ENCODE results near the gene SLC6A19. TPM values are rescaled to one million over a fixed set of nuclear protein-coding genes. Genes with fewer than 3 reads are reported as not detected.
A peak's percentile ranks its signal among the peaks of the same experiment; 100 is the strongest.

SLC6A19 gene
- total and polyA plus RNA-seq, 9 of the 15 experiments (the other 6 are each of a cell fraction or from before 2014, with no cell fraction given): 0.03 to 1.6 (median 0.59) TPM

GRCh38 chr5:1199340-1199648 is 2.1 kb upstream of the SLC6A19 start (continued):
- no peak for TF ChIP-seq RBM25 (IDR thresholded peaks at IDR 0.05; ENCODE audit: low read depth, low read length, severe bottlenecking)
- no peak for TF ChIP-seq ZNF133 (CRISPR knock-in tag; IDR thresholded peaks at IDR 0.05)
- TF ChIP-seq CREB3L1 (IDR thresholded peaks at IDR 0.05; ENCODE audit: borderline replicate concordance, low read depth): no peak
- TF ChIP-seq ARID2 (IDR thresholded peaks at IDR 0.05): peak; percentile 50; the same call in 1 of the 2 replicates
- no peak for TF ChIP-seq ZSCAN32 (CRISPR knock-in tag; IDR thresholded peaks at IDR 0.05)
- no peak for TF ChIP-seq HMBOX1 (IDR thresholded peaks at IDR 0.05)
- TF ChIP-seq, protein P1, sequence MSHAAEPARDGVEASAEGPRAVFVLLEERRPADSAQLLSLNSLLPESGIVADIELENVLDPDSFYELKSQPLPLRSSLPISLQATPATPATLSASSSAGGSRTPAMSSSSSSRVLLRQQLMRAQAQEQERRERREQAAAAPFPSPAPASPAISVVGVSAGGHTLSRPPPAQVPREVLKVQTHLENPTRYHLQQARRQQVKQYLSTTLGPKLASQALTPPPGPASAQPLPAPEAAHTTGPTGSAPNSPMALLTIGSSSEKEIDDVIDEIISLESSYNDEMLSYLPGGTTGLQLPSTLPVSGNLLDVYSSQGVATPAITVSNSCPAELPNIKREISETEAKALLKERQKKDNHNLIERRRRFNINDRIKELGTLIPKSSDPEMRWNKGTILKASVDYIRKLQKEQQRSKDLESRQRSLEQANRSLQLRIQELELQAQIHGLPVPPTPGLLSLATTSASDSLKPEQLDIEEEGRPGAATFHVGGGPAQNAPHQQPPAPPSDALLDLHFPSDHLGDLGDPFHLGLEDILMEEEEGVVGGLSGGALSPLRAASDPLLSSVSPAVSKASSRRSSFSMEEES (CRISPR knock-in tag; IDR thresholded peaks at IDR 0.05): no peak
- TF ChIP-seq NR2C2 (CRISPR knock-in tag; IDR thresholded peaks at IDR 0.05): no peak
- TF ChIP-seq NR2C2 (tag; IDR thresholded peaks at IDR 0.05): no peak
- TF ChIP-seq ILF3 (IDR thresholded peaks at IDR 0.05; ENCODE audit: borderline replicate concordance): no peak
- TF ChIP-seq, protein P2, sequence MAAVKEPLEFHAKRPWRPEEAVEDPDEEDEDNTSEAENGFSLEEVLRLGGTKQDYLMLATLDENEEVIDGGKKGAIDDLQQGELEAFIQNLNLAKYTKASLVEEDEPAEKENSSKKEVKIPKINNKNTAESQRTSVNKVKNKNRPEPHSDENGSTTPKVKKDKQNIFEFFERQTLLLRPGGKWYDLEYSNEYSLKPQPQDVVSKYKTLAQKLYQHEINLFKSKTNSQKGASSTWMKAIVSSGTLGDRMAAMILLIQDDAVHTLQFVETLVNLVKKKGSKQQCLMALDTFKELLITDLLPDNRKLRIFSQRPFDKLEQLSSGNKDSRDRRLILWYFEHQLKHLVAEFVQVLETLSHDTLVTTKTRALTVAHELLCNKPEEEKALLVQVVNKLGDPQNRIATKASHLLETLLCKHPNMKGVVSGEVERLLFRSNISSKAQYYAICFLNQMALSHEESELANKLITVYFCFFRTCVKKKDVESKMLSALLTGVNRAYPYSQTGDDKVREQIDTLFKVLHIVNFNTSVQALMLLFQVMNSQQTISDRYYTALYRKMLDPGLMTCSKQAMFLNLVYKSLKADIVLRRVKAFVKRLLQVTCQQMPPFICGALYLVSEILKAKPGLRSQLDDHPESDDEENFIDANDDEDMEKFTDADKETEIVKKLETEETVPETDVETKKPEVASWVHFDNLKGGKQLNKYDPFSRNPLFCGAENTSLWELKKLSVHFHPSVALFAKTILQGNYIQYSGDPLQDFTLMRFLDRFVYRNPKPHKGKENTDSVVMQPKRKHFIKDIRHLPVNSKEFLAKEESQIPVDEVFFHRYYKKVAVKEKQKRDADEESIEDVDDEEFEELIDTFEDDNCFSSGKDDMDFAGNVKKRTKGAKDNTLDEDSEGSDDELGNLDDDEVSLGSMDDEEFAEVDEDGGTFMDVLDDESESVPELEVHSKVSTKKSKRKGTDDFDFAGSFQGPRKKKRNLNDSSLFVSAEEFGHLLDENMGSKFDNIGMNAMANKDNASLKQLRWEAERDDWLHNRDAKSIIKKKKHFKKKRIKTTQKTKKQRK (IDR thresholded peaks at IDR 0.05; ENCODE audit: borderline replicate concordance, low read depth, low read length): no peak
- no peak for TF ChIP-seq HDGF (IDR thresholded peaks at IDR 0.05)
- TF ChIP-seq RBM15 (IDR thresholded peaks at IDR 0.05; ENCODE audit: insufficient read depth, low read length): no peak
- no peak for TF ChIP-seq SAFB2 (IDR thresholded peaks at IDR 0.05; ENCODE audit: borderline replicate concordance, low read depth, low read length, severe bottlenecking)
- TF ChIP-seq, protein P3, sequence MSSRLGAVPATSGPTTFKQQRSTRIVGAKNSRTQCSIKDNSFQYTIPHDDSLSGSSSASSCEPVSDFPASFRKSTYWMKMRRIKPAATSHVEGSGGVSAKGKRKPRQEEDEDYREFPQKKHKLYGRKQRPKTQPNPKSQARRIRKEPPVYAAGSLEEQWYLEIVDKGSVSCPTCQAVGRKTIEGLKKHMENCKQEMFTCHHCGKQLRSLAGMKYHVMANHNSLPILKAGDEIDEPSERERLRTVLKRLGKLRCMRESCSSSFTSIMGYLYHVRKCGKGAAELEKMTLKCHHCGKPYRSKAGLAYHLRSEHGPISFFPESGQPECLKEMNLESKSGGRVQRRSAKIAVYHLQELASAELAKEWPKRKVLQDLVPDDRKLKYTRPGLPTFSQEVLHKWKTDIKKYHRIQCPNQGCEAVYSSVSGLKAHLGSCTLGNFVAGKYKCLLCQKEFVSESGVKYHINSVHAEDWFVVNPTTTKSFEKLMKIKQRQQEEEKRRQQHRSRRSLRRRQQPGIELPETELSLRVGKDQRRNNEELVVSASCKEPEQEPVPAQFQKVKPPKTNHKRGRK (tag; IDR thresholded peaks at IDR 0.05): peak; percentile 99
- TF ChIP-seq NFXL1 (CRISPR knock-in tag; IDR thresholded peaks at IDR 0.05): no peak
- TF ChIP-seq ZNF57 (CRISPR knock-in tag; IDR thresholded peaks at IDR 0.05): no peak
- TF ChIP-seq NUFIP1 (IDR thresholded peaks at IDR 0.05; ENCODE audit: partially characterized antibody): no peak
- no peak for TF ChIP-seq MAFK (IDR thresholded peaks at IDR 0.05; ENCODE audit: low read length)
- TF ChIP-seq RUNX1 (IDR thresholded peaks at IDR 0.05; ENCODE audit: low read depth): no peak

All from K562 (cell line).